Thyroid gland (tissue), 4 donors: Measurements from ENCODE around the gene EEF1AKMT4. TPM values are rescaled to one million over a fixed set of nuclear protein-coding genes. Genes with fewer than 3 reads are reported as not detected.

ENCODE experiments used
- DNase-seq, 2 donors: peaks; one replicate each; pipeline ENCODE4 v3.0.0-alpha.2; 2019
- H3K27ac ChIP-seq, 3 donors: fragments of 200-600 bp; sonication (generic); 1 replicate in 2 of 3; 2 replicates in 1 of 3; pipeline ENCODE4 v1.5.1; 2016 to 2019; ENCODE audit warnings: mild to moderate bottlenecking in 1 of 3, moderate library complexity in 1 of 3
- H3K27me3 ChIP-seq: fragments of 200-600 bp; sonication (generic); one replicate; pipeline ENCODE4 v1.5.1; 2019
- H3K36me3 ChIP-seq, 2 donors: fragments of 200-600 bp; sonication (generic); one replicate each; pipeline ENCODE4 v1.5.1; 2016 to 2019
- H3K4me1 ChIP-seq, 2 donors: fragments of 200-600 bp; sonication (generic); one replicate each; pipeline ENCODE4 v1.5.1; 2017 to 2019
- H3K4me3 ChIP-seq, 3 donors: fragments of 200-600 bp; sonication (generic); replicated peaks in 1 of 3; 1 replicate in 2 of 3; 2 replicates in 1 of 3; pipeline ENCODE4 v1.5.1; 2016; ENCODE audit warnings: mild to moderate bottlenecking in 1 of 3
- H3K9me3 ChIP-seq: fragments of 200-600 bp; sonication (generic); one replicate; pipeline ENCODE4 v1.5.1; 2017
- POLR2A ChIP-seq, 2 donors: fragments of 450-650 bp; IDR thresholded peaks; one replicate each; pipeline ENCODE4 v1.6.1; 2017; ENCODE audit warnings: antibody characterized with exemption in 2 of 2, mild to moderate bottlenecking in 2 of 2, moderate library complexity in 1 of 2
- WGBS, 2 donors: methylation state at CpG; one replicate each; pipeline ENCODE4 v1.1.5; 2017; 5-methylcytosine and 5-hydroxymethylcytosine counted together
- intact Hi-C: fragments of 100-400 bp; cut with DNase I; formaldehyde crosslinking; loops from one replicate; pipeline ENCODE4 v1.15.1; 2023
- total RNA-seq, 4 donors: library from RNA; depleted of rRNA; stranded (reverse); fragments of >200 nt; gene quantifications; one replicate each; pipeline ENCODE4 v1.2.3, GENCODE V29; 2016
- TF ChIP-seq, protein P1 (sequence below), 6 experiments: fragments of 200-600 bp in 3 of 6; fragments of 450-650 bp in 3 of 6; sonication (generic) in 3 of 6; IDR thresholded peaks; one replicate each; pipeline ENCODE4 v1.5.1; 2016 to 2019; ENCODE audit warnings: antibody characterized with exemption in 6 of 6, mild to moderate bottlenecking in 2 of 6, inconsistent platforms in 1 of 6, moderate library complexity in 1 of 6

The EEF1AKMT4 gene
- total RNA-seq, 4 donors from 2014 or later: 9.4 to 17.1 (median 13.5) TPM

DNA sequence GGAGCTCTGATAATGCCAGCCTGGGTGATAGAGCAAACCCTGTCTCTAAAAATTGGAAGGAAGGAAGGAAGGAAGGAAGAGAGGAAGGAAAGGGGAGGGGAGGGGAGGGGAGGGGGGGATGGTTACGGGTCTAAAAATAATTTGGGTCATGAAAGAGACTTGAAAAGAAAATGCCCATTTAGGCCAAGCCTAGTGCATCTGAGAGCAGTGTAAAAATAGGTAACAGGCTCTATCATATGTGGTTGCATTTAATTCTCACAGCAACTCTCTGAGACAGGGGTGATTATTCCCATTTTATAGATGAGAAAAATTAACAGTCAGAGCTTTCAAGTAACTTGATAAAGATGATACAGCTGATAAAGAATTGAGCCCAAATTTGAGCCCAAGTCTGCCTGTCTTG is 22.8 kb downstream of the EEF1AKMT4 start:
- H3K4me3 ChIP-seq: no peak overlapping the region
- no peak overlapping the region for H3K27ac ChIP-seq
- intact Hi-C loops: no loop called here
- WGBS, 2 donors: 58 to 68% methylated on average over 1 of the region's 1 CpG
- TF ChIP-seq, protein P1, sequence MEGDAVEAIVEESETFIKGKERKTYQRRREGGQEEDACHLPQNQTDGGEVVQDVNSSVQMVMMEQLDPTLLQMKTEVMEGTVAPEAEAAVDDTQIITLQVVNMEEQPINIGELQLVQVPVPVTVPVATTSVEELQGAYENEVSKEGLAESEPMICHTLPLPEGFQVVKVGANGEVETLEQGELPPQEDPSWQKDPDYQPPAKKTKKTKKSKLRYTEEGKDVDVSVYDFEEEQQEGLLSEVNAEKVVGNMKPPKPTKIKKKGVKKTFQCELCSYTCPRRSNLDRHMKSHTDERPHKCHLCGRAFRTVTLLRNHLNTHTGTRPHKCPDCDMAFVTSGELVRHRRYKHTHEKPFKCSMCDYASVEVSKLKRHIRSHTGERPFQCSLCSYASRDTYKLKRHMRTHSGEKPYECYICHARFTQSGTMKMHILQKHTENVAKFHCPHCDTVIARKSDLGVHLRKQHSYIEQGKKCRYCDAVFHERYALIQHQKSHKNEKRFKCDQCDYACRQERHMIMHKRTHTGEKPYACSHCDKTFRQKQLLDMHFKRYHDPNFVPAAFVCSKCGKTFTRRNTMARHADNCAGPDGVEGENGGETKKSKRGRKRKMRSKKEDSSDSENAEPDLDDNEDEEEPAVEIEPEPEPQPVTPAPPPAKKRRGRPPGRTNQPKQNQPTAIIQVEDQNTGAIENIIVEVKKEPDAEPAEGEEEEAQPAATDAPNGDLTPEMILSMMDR (IDR thresholded peaks at IDR 0.05): no peak
- no peak for TF ChIP-seq POLR2A (IDR thresholded peaks at IDR 0.05)
- H3K27me3 ChIP-seq: peaks cover 8% of the 10 kb centered on the region
- no peaks in the 10 kb centered on the region for H3K4me1 ChIP-seq
- H3K9me3 ChIP-seq: no peaks in the 10 kb centered on the region
- no peaks in the 10 kb centered on the region for H3K36me3 ChIP-seq
- no peak for DNase-seq

DNA sequence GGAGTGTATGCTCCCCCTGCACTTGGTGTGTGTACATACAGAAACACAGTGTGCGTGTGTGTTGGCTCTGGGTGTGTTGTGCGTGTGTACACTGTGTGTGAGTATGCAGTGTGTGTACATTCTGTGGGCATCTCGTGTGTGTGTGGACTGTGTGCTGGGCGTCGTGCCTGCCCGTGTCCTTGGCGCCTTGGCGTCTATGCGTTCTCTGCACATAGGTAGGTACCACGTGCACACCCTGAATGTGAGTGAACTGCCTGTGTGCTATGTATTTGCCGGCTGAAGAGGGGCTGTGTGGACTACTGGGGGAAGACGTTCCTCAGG is 25.9 kb downstream of the EEF1AKMT4 start:
- 71 to 73% methylated on average over 12 of the region's 12 CpGs for WGBS, 2 donors
- peaks cover 8% of the 10 kb centered on the region for H3K27me3 ChIP-seq

DNA sequence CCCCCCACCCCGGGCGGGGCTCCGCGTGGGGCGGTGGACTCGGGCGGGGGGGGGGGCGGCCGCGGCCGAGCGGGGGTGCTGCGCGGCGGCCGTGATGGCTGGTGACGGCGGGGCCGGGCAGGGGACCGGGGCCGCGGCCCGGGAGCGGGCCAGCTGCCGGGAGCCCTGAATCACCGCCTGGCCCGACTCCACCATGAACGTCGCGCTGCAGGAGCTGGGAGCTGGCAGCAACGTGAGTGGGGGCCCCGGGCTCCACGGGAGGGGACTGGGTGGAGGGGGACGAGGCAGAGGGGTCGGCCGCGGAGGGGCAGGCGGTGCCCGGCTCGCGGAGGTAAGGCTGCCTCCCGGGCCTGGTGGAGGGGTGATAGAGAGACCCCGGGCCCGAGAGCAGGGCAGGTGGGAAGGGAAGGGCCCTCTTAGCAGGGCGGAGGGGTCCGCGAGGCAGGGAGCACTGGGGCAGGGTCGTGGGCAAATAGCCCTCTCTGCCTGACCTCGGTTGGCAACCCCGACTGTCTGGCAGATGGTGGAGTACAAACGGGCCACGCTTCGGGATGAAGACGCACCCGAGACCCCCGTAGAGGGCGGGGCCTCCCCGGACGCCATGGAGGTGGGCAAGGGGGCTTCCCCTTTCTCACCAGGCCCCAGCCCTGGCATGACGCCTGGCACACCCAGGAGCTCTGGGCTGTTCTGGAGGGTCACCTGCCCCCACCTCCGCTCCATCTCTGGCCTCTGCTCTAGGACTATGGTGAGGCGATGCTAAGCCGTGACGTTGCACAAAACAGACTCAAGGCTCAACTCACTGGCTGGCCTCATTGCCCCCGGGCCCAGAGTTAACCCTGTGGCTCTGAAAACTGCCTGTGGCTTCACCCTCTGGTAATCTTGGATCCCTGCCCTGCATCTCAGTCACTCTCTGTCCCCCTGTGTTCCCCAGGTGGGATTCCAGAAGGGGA is 26.8 kb downstream of the EEF1AKMT4 start, which contains the start of gene ECE2:
TSS of gene ECE2 (plus strand) at position 62 of the 950 bp plus-strand sequence. CDS start at position 194, 132 bp downstream.
- WGBS, 2 donors: 11 to 46% methylated on average over 10 to 21 of the region's 65 CpGs
- TF ChIP-seq POLR2A (IDR thresholded peaks at IDR 0.05): no peak
- TF ChIP-seq, protein P1 (IDR thresholded peaks at IDR 0.05): no peak

More for the DNA sequence above, 25.9 kb downstream of the EEF1AKMT4 start:
- intact Hi-C loops: no loop called here
- DNase-seq: no peak
- TF ChIP-seq, protein P1 (IDR thresholded peaks at IDR 0.05): no peak
- no peak for TF ChIP-seq POLR2A (IDR thresholded peaks at IDR 0.05)
- Histone ChIP-seq H3K27ac (no peak overlapping the region), H3K36me3 (no peaks in the 10 kb centered on the region), H3K4me1 (no peaks in the 10 kb centered on the region), H3K9me3 (no peaks in the 10 kb centered on the region), H3K4me3 (no peak overlapping the region)

DNA sequence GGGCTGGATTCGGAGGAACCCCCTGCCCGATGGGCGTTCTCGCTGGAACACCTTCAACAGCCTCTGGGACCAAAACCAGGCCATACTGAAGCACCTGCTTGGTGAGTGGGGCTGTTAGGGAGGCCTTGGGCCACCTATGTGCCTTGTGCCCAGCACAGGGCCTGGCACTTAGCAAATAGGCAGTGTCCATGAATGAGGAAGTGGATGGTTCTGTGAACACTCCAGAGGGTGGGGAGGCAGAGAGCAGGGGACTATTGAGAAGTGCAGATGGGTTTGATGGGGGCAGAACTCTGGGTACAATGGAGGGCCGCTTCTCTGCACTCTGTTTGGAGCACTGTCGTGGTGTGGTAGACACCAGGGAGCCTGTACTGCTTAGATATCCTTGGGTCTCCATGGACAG is 27.9 kb downstream of the EEF1AKMT4 start:
- Histone ChIP-seq H3K9me3 (no peaks in the 10 kb centered on the region), H3K4me3 (no peak overlapping the region), H3K36me3 (no peaks in the 10 kb centered on the region), H3K27ac (no peak overlapping the region), H3K4me1 (no peaks in the 10 kb centered on the region), H3K27me3 (peaks cover 8% of the 10 kb centered on the region)
- DNase-seq: no peak
- intact Hi-C loops: no loop called here
- TF ChIP-seq, protein P1 (IDR thresholded peaks at IDR 0.05): no peak
- TF ChIP-seq POLR2A (IDR thresholded peaks at IDR 0.05): no peak
- WGBS, 2 donors: 87 to 94% methylated on average over 6 of the region's 6 CpGs

More for the DNA sequence above, 26.8 kb downstream of the EEF1AKMT4 start, which contains the start of gene ECE2:
- intact Hi-C loops: no loop called here
- H3K36me3 ChIP-seq: no peaks in the 10 kb centered on the region
- H3K27me3 ChIP-seq: peaks cover 8% of the 10 kb centered on the region
- H3K4me1 ChIP-seq: no peaks in the 10 kb centered on the region
- no peak for DNase-seq
- no peak within 1 kb of the TSS for H3K4me3 ChIP-seq
- no peaks in the 10 kb centered on the region for H3K9me3 ChIP-seq
- H3K27ac ChIP-seq: no peak within 1 kb of the TSS

DNA sequence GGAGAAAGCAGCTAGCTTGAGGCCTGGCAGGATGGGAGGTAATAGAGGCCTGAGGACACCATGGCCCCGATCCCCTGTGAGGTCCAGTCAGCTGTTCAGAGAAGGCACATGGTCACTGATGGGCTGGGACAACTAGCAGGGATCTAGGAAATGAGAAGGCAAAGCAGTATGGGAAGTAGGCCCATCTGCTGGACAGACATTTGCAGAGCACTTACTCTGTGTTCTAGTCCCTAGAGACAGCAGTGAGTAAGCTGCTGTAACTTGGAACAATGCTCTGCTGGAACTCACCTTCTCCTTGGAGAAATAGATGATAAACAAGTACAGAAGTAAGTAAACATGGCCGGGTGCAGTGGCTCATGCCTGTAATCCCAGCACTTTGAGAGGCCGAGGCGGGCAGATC is 33.5 kb downstream of the EEF1AKMT4 start:
- no peaks in the 10 kb centered on the region for H3K27me3 ChIP-seq
- 90 to 92% methylated on average over 4 of the region's 4 CpGs for WGBS, 2 donors
- H3K9me3 ChIP-seq: no peaks in the 10 kb centered on the region
- DNase-seq: no peak
- no peaks in the 10 kb centered on the region for H3K4me1 ChIP-seq
- no peak overlapping the region for H3K27ac ChIP-seq
- no peak overlapping the region for H3K4me3 ChIP-seq
- H3K36me3 ChIP-seq: no peaks in the 10 kb centered on the region
- no peak for TF ChIP-seq POLR2A (IDR thresholded peaks at IDR 0.05)
- TF ChIP-seq, protein P1 (IDR thresholded peaks at IDR 0.05): no peak
- intact Hi-C loops: loop anchor here (10.0 kb wide), 1 partner anchor 48 kb away; no protein-coding TSS in a partner anchor
